HEK293T (cell line): ENCODE results near the gene HTR1E.

ENCODE experiments used
- CTCF ChIA-PET: fragments of 350-600 bp; formaldehyde crosslinking; extraction: SDS; loops from one replicate; lab custom pipeline; 2021; ENCODE audit warnings: antibody characterized with exemption, inconsistent platforms; lab: Yijun Ruan, JAX
- POLR2A ChIA-PET: fragments of 350-600 bp; formaldehyde crosslinking; extraction: SDS; loops from one replicate; lab custom pipeline; 2020; ENCODE audit warnings: antibody characterized with exemption, inconsistent platforms; lab: Yijun Ruan, JAX
- DNase-seq: peaks from one replicate; pipeline ENCODE4 v3.0.0; 2012; ENCODE audit warnings: mixed read lengths; ENCODE audit errors: extremely low spot score
- ARNT ChIP-seq: fragments of 450-650 bp; IDR thresholded peaks from 2 replicates; pipeline ENCODE4 v1.6.1; 2017; ENCODE audit warnings: mild to moderate bottlenecking
- BHLHE40 ChIP-seq: fragments of 450-650 bp; IDR thresholded peaks from 2 replicates; pipeline ENCODE4 v1.6.1; 2016; ENCODE audit warnings: mild to moderate bottlenecking, moderate library complexity, borderline replicate concordance
- CTBP1 ChIP-seq: fragments of 450-650 bp; IDR thresholded peaks from 2 replicates; pipeline ENCODE4 v1.6.1; 2016; ENCODE audit warnings: borderline replicate concordance
- ELF4 ChIP-seq: fragments of 450-650 bp; IDR thresholded peaks from 2 replicates; pipeline ENCODE4 v1.6.1; 2017; ENCODE audit warnings: antibody characterized with exemption
- FOXA1 ChIP-seq: fragments of 450-650 bp; IDR thresholded peaks from 2 replicates; pipeline ENCODE4 v1.6.1; 2016; ENCODE audit warnings: mild to moderate bottlenecking
- FOXK2 ChIP-seq: fragments of 450-650 bp; IDR thresholded peaks from 2 replicates; pipeline ENCODE4 v1.6.1; 2016; ENCODE audit warnings: mild to moderate bottlenecking
- FOXM1 ChIP-seq: fragments of 450-650 bp; IDR thresholded peaks from 2 replicates; pipeline ENCODE4 v1.6.1; 2017; ENCODE audit warnings: mild to moderate bottlenecking, borderline replicate concordance
- HDGF ChIP-seq: fragments of 450-650 bp; IDR thresholded peaks from 2 replicates; pipeline ENCODE4 v1.6.1; 2017; ENCODE audit warnings: antibody characterized with exemption, borderline replicate concordance
- L3MBTL2 ChIP-seq: fragments of 450-650 bp; conservative IDR thresholded peaks from 2 replicates; pipeline ENCODE4 v1.6.1; 2016; ENCODE audit warnings: mild to moderate bottlenecking
- LEF1 ChIP-seq: fragments of 450-650 bp; IDR thresholded peaks from 2 replicates; pipeline ENCODE4 v1.6.1; 2017; ENCODE audit warnings: mild to moderate bottlenecking, borderline replicate concordance
- NFRKB ChIP-seq: fragments of 450-650 bp; IDR thresholded peaks from 2 replicates; pipeline ENCODE4 v1.6.1; 2016; ENCODE audit warnings: mild to moderate bottlenecking, moderate library complexity
- SP1 ChIP-seq: fragments of 450-650 bp; IDR thresholded peaks from 2 replicates; pipeline ENCODE4 v1.6.1; 2017
- SUZ12 ChIP-seq: fragments of 450-650 bp; IDR thresholded peaks from 2 replicates; pipeline ENCODE4 v1.6.1; 2016; ENCODE audit warnings: mild to moderate bottlenecking
- TARDBP ChIP-seq: fragments of 450-650 bp; IDR thresholded peaks from 2 replicates; pipeline ENCODE4 v1.6.1; 2016
- ZNF384 ChIP-seq: fragments of 450-650 bp; IDR thresholded peaks from 2 replicates; pipeline ENCODE4 v1.6.1; 2016
- TF ChIP-seq, protein P1 (sequence below): fragments of 450-650 bp; IDR thresholded peaks from 2 replicates; pipeline ENCODE4 v1.6.1; 2016

HTR1E gene

DNA sequence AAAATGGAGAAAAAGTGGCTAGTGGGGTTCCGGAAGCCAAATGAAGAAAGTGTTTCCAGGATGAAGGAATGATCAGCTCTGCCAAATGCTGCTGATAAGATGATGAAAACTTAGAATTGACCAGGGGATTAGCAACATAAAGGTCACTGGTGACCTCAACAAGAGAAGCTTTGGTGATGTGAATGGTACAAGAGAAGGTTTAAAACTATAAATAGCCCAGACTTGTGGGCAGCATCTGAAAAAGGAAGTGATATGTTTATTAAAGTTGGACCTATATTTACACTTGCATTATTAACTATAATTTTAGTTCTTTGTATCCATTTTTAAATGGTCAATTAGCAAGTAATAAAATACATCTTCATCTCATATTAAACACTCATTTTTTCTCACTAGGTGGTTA, 112.5 kb downstream of the HTR1E start:
- TF ChIP-seq ARNT: no peak
- TF ChIP-seq CTBP1: no peak
- TF ChIP-seq HDGF: no peak
- no peak for TF ChIP-seq SUZ12
- TF ChIP-seq BHLHE40: no peak
- no peak for TF ChIP-seq ELF4
- no peak for TF ChIP-seq FOXK2
- no peak for TF ChIP-seq NFRKB
- TF ChIP-seq LEF1: no peak
- TF ChIP-seq FOXM1: no peak
- TF ChIP-seq ZNF384: no peak
- POLR2A ChIA-PET: no interaction called here
- DNase-seq: no peak
- CTCF ChIA-PET: interaction anchor here (0.9 kb wide), 1 partner anchor 29 kb away, joined by 3 read pairs; no protein-coding TSS in a partner anchor

DNA sequence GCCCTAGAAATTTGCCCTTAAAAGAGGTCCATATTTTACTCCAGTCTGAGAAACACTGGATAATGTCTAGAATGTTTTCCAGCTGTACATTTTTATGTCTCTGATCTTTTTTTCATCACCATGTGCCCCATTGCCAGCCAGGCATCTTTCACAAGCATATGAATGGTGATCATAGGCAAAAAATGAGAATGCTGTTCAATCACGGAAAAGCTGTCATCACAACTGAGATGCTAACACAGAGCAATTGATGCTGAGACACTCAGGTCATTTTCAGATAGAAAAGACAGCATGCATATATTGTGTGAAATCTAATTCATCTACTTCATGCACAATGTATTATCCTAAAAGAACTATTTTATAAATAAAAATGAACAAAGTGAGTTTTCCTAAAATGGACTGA, 116.0 kb downstream of the HTR1E start:
- ChIA-PET POLR2A (no interaction called here), CTCF (no interaction called here)
- TF ChIP-seq ARNT (no peak), FOXM1 (no peak), NFRKB (no peak), HDGF (no peak), ELF4 (no peak), CTBP1 (no peak), FOXA1 (no peak), SUZ12 (no peak), SP1 (no peak), L3MBTL2 (no peak), BHLHE40 (no peak), ZNF384 (no peak)
- TF ChIP-seq, protein P1, sequence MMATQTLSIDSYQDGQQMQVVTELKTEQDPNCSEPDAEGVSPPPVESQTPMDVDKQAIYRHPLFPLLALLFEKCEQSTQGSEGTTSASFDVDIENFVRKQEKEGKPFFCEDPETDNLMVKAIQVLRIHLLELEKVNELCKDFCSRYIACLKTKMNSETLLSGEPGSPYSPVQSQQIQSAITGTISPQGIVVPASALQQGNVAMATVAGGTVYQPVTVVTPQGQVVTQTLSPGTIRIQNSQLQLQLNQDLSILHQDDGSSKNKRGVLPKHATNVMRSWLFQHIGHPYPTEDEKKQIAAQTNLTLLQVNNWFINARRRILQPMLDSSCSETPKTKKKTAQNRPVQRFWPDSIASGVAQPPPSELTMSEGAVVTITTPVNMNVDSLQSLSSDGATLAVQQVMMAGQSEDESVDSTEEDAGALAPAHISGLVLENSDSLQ: no peak
- no peak for DNase-seq

DNA sequence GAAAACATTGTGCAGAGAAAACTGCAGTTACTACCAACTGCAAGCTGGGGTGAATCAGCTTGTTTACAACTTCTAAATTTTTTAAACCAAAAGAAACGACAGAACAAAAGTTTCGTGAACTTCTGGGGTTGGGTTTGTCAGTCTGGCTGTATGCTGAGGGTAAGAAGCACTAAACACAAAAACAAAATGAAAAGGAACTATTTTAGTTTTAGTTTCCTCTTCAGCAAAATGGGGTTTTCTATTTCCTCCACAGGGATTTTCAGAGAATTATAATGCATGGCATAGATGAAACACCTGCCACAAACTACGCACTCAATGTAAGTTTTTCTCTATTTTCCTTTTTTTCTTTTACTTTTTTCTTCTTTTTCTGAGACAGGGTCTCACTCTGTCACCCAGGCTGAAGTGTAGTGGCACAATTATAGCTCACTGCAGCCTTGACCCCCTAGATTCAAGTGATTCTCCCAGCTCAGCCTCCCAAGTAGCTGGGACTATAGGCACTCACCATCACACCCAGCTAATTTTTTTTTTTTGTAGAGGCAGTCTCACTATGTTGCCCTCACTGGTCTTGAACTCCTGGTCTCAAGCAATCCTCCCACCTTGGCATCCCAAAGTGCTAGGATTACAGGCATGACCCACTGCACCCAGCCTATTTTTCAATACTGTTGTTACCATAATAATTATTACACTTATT, 117.0 kb downstream of the HTR1E start:
- TF ChIP-seq L3MBTL2 (no peak), ARNT (no peak), NFRKB (no peak), LEF1 (no peak), FOXM1 (no peak), ZNF384 (no peak), SP1 (no peak), SUZ12 (no peak), BHLHE40 (no peak), CTBP1 (no peak), TARDBP (no peak), FOXK2 (no peak), HDGF (no peak)
- DNase-seq: no peak
- ChIA-PET CTCF (no interaction called here), POLR2A (no interaction called here)

DNA sequence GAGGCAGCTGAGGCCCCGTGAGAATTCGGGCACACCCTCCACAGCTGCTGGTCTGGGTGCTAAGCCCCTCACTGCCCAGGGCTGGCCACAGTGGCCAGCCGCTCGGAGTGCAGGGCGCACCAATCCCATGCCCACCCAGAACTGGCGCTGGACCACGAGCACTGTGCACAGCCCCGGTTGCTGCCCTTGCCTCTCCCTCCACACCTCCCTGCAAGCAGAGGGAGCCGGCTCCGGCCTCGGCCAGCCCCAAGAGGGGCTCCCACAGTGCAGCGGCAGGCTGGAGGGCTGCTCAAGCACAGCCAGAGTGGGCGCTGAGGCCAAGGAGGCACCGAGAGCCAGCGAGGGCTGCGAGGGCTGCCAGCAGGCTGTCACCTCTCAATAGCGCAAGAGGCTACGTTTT, 122.6 kb downstream of the HTR1E start:
- ChIA-PET POLR2A (no interaction called here), CTCF (no interaction called here)
- DNase-seq: no peak
- TF ChIP-seq FOXM1 (no peak), LEF1 (no peak), HDGF (no peak), ELF4 (no peak), FOXA1 (no peak), FOXK2 (no peak), ARNT (no peak), ZNF384 (no peak)

DNA sequence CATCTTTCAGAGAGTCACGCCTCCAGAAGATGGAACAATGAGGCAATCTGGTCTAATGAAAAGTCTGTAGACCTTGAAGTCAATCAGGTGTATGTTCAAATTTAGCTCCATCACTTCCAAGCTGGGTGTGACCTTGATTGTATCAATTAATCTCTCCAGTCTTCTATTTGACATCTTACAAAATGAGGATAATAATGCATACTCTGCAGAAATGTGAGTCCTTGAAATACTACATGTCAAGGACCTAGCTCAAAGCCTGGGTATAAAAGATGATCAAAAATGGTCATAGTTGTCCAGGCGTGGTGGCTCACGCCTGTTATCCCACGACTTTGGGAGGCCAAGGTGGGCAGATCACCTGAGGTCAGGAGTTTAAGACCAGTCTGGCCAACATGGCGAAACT, 127.8 kb downstream of the HTR1E start:
- no peak for DNase-seq
- ChIA-PET POLR2A (no interaction called here), CTCF (interaction anchor here (1.2 kb wide), 1 partner anchor 257 kb away, joined by 3 read pairs; no protein-coding TSS in a partner anchor)
- TF ChIP-seq FOXA1: no peak
- TF ChIP-seq, protein P1: no peak
- TF ChIP-seq NFRKB: no peak
- TF ChIP-seq FOXK2: no peak
- no peak for TF ChIP-seq HDGF
- TF ChIP-seq ZNF384: no peak
- TF ChIP-seq CTBP1: no peak
- TF ChIP-seq BHLHE40: no peak
- TF ChIP-seq SP1: no peak
- no peak for TF ChIP-seq LEF1
- no peak for TF ChIP-seq FOXM1
- no peak for TF ChIP-seq ARNT
- TF ChIP-seq TARDBP: no peak
- no peak for TF ChIP-seq ELF4
- TF ChIP-seq L3MBTL2: no peak
- TF ChIP-seq SUZ12: no peak
